AG04449 (cell line): Measurements from ENCODE around the gene ANKMY1.
"Not testable (repeated sequence)": the region's sequence is repeated elsewhere in the genome, so short reads cannot be mapped to it uniquely, and the experiment has no call there.

Experiments
- CTCF ChIA-PET: fragments of 350-600 bp; formaldehyde crosslinking; extraction: SDS; loops from one replicate; lab custom pipeline; 2021; ENCODE audit warnings: antibody characterized with exemption; lab: Yijun Ruan, JAX
- POLR2A ChIA-PET: fragments of 400-600, 350-600 bp; formaldehyde crosslinking; extraction: SDS; loops from one replicate; lab custom pipeline; 2020; ENCODE audit warnings: antibody characterized with exemption, inconsistent platforms; lab: Yijun Ruan, JAX
- DNase-seq: peaks from one replicate; pipeline ENCODE4 v3.0.0-alpha.2; 2010; ENCODE audit warnings: low read depth, low spot score
- H3K4me3 ChIP-seq: 2 replicates; pipeline ENCODE4 v1.5.1; 2011; ENCODE audit warnings: low read depth, mild to moderate bottlenecking, control low read depth, low read length
- CTCF ChIP-seq: IDR thresholded peaks from one replicate; pipeline ENCODE4 v1.5.1; 2011; ENCODE audit warnings: mild to moderate bottlenecking, moderate library complexity, low read length, control low read depth, inconsistent platforms; ENCODE audit not compliant: insufficient read depth; ENCODE audit errors: missing control alignments

ANKMY1 gene

GRCh38 chr2:240500561-240501423 lies 57.0 kb downstream of the ANKMY1 start:
- H3K4me3 ChIP-seq: no peak overlapping the region
- no peak for TF ChIP-seq CTCF
- POLR2A ChIA-PET: no interaction called here
- DNase-seq: no peak
- CTCF ChIA-PET: interaction anchor here (1.8 kb wide), 1 partner anchor 13 kb away, joined by 6 read pairs; no protein-coding TSS in a partner anchor

GRCh38 chr2:240499309-240500301 lies 58.2 kb downstream of the ANKMY1 start:
- no peak overlapping the region for H3K4me3 ChIP-seq
- no peak for TF ChIP-seq CTCF
- CTCF ChIA-PET: interaction anchor here (1.8 kb wide), 1 partner anchor 15 kb away, joined by 6 read pairs; no protein-coding TSS in a partner anchor
- DNase-seq: no peak
- POLR2A ChIA-PET: no interaction called here

- TF ChIP-seq CTCF: no peak
- POLR2A ChIA-PET: interaction anchor here (0.5 kb wide), 1 partner anchor 14 kb away, joined by 3 read pairs; no protein-coding TSS in a partner anchor
- CTCF ChIA-PET: no interaction called here
- DNase-seq: no peak
- H3K4me3 ChIP-seq: no peak overlapping the region
These were observed 58.9 kb downstream of the ANKMY1 start for GRCh38 chr2:240498958-240499260.

GRCh38 chr2:240498171-240498957 lies 59.4 kb downstream of the ANKMY1 start:
- no peak for TF ChIP-seq CTCF
- ChIA-PET POLR2A (interaction anchor here (0.5 kb wide), 1 partner anchor 13 kb away, joined by 3 read pairs; no protein-coding TSS in a partner anchor), CTCF (interaction anchor here (1.4 to 4.5 kb wide), 5 partner anchors 9 to 435 kb away, joined by 3 to 31 read pairs (median 4); no protein-coding TSS in a partner anchor)
- DNase-seq: no peak
- no peak overlapping the region for H3K4me3 ChIP-seq

GRCh38 chr2:240497082-240497481 lies 60.7 kb downstream of the ANKMY1 start:
- CTCF ChIA-PET: interaction anchor here (0.7 to 4.5 kb wide), 15 partner anchors 10 to 445 kb away, joined by 3 to 31 read pairs (median 4); no protein-coding TSS in a partner anchor
- peak; percentile 37 for TF ChIP-seq CTCF
- H3K4me3 ChIP-seq, DNase-seq, POLR2A ChIA-PET: not testable (repeated sequence)
